ENCODE data around the gene MT1M.
"Not testable (repeated sequence)": the region's sequence is repeated elsewhere in the genome, so short reads cannot be mapped to it uniquely, and the experiment has no call there.

Gene MT1M

GRCh38 chr16:56669005-56669839 lies 36.8 kb downstream of the MT1M start, which contains the start of gene MT1H:
TSS of gene MT1H (plus strand) at chr16:56669814. CDS start at chr16:56669885, 71 bp downstream.
- H3K4me3 ChIP-seq (ENCODE audit: low read length) = no peak within 1 kb of the TSS
- no peak for DNase-seq (ENCODE audit: low read depth, low spot score)

DNA sequence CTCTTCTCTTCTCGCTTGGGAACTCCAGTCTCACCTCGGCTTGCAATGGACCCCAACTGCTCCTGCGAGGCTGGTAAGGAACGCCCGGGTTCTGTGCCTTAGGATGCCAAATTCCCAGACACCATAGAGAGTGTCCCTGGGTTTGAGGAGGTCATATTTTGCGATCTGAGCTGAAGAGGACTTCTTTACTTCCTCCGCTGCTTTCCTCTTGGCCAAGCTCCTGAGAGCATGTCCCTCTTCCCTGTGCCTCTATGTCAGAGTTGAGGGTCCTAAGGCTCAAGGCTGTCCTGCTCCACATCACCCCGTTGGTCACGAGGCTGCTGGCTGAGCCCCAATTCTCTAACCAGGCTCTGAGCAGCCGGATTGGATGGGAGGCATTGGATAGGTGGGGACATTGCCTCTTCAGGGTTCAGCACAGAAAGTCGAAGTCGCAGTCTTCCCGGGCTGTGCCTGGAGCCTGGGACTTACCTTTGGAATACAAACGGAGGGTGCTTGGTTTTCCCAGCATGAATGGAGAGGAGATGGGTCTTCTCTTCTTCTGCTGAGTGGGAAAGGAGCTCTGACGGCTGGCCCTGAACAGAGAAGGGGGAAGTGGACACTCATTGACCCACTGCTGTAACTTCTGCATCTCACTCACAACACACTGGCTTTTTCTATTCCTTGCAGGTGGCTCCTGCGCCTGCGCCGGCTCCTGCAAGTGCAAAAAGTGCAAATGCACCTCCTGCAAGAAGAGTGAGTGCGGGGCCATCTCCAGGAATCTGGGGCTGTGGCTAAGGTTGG lies 37.6 kb downstream of the MT1M start:
- H3K4me3 ChIP-seq (ENCODE audit: low read length) = no peak overlapping the region
- no peak for DNase-seq (ENCODE audit: low read depth, low spot score)

- DNase-seq (ENCODE audit: low read depth, low spot score) = no peak
- no peak overlapping the region for H3K4me3 ChIP-seq (ENCODE audit: low read length)
Measured at GRCh38 chr16:56670620-56670934, 38.1 kb downstream of the MT1M start.

DNA sequence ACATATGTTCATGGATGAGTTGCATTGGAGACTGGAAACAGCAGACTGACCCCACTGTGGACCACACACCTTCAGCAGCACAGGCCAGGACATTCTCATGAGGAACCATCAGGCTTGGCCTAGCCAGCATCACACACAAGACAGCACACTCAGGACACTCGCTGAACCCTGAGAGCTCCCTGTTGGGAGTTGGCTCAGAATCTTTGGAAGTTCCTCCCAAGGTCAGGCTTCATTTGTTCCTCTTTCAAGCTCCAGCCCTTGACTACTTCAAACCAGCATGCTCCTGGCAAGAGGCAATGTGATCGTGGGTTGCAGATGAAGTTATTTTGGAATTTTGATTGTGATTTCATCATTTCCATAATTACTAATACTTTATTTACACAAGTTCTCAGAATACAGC lies 39.2 kb downstream of the MT1M start:
- H3K4me3 ChIP-seq (ENCODE audit: low read length); DNase-seq (ENCODE audit: low read depth, low spot score): not testable (repeated sequence)

DNA sequence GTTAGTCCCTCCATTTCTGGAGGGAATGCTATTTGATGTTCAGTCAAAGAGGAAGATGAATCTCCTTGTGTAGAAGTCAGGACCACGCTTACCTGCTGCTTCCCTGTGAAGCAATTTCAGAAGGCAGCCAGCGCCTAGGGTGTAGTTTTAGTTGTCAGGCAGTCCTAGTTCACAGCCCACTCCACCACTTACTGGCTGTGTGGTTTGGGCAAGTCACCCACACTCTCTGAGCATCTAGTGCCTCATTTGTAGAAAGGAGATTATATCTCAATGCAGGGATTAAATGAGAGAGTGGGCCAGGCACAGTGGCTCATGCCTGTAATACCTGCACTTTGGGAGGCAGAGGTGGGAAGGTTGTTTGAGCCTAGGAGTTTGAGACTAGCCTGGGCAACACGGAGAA lies 39.7 kb downstream of the MT1M start:
- DNase-seq (ENCODE audit: low read depth, low spot score); H3K4me3 ChIP-seq (ENCODE audit: low read length): not testable (repeated sequence)

GRCh38 chr16:56672761-56673536 lies 40.5 kb downstream of the MT1M start:
- DNase-seq (ENCODE audit: low read depth, low spot score) = no peak
- no peak overlapping the region for H3K4me3 ChIP-seq (ENCODE audit: low read length)

- no peak overlapping the region for H3K4me3 ChIP-seq (ENCODE audit: low read length)
- DNase-seq (ENCODE audit: low read depth, low spot score) = no peak
Measured at GRCh38 chr16:56673921-56674320, 41.5 kb downstream of the MT1M start.

- DNase-seq (ENCODE audit: low read depth, low spot score); H3K4me3 ChIP-seq (ENCODE audit: low read length): not testable (repeated sequence)
Measured at GRCh38 chr16:56674570-56674969, 42.1 kb downstream of the MT1M start.

DNA sequence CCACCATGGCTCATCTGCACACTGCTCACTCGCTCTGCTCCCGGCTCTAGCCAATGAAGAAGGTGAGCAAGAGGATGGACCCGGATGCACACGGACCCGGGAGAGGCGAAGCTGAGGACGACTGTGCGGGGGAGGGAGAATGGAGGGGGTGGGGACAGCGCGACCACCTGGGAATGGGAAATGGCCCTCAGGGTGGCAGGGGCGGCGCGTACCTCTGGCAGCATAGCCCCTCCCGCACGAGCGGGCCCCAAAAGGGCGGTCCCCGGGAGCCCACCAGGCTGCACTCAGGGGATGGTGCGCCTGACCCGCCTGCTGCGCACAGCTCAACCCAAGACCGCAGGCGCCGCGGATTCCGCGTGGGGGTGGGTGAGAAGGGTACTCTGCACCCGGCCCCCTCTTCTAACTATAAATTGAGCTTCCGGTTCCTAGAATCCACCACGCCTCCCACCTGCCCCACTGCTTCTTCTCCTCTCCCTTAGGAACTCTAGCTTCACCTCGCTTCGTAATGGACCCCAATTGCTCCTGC lies 43.3 kb downstream of the MT1M start:
- H3K4me3 ChIP-seq (ENCODE audit: low read length) = no peak overlapping the region
- no peak for DNase-seq (ENCODE audit: low read depth, low spot score)

- H3K4me3 ChIP-seq (ENCODE audit: low read length) = no peak overlapping the region
- no peak for DNase-seq (ENCODE audit: low read depth, low spot score)
Measured at GRCh38 chr16:56677474-56677873, 45.0 kb downstream of the MT1M start.

GRCh38 chr16:56679078-56679730 lies 46.7 kb downstream of the MT1M start:
- no peak for DNase-seq (ENCODE audit: low read depth, low spot score)
- H3K4me3 ChIP-seq (ENCODE audit: low read length) = no peak overlapping the region

GRCh38 chr16:56679818-56680217 lies 47.4 kb downstream of the MT1M start:
- DNase-seq (ENCODE audit: low read depth, low spot score) = no peak
- H3K4me3 ChIP-seq (ENCODE audit: low read length) = no peak overlapping the region

DNA sequence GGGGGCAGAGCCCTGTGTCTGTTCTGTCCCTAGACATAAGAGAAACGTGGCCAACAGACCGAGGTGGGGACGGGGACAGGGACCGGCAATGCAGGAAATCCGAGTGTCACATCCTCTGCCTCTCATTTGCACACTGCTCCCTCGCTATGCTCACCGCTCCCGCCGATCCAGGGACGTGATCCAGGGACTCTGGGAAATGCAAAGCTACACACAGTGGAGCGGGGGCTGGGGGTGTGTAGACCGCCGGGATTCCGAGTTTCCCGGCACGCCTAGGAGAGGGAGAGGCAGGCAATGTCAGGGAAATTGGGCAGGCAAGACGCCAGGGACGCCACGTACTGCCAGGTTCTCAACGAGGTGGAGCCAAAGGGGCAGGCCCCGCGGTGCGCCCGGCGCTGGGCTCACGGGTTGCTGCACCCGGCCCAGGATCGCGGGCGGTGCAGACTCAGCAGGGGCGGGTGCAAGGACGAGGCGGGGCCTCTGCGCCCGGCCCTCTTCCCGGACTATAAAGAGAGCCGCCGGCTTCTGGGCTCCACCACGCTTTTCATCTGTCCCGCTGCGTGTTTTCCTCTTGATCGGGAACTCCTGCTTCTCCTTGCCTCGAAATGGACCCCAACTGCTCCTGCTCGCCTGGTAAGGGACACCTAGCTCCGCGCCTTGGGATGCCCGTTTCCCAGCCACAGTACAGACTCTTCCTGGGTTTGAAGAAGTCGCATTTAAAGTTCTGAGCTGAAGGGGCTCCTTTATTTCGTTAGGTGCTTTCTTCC lies 49.7 kb downstream of the MT1M start, which contains the start of gene MT1X:
Gene MT1X, plus strand, starts transcription at position 532 of the 764 bp plus-strand sequence. Its CDS starts 71 bp downstream, at position 603.
- peak; percentile 82 for DNase-seq (ENCODE audit: low read depth, low spot score)
- peak within 1 kb of the TSS; percentile 80 for H3K4me3 ChIP-seq (ENCODE audit: low read length)

DNA sequence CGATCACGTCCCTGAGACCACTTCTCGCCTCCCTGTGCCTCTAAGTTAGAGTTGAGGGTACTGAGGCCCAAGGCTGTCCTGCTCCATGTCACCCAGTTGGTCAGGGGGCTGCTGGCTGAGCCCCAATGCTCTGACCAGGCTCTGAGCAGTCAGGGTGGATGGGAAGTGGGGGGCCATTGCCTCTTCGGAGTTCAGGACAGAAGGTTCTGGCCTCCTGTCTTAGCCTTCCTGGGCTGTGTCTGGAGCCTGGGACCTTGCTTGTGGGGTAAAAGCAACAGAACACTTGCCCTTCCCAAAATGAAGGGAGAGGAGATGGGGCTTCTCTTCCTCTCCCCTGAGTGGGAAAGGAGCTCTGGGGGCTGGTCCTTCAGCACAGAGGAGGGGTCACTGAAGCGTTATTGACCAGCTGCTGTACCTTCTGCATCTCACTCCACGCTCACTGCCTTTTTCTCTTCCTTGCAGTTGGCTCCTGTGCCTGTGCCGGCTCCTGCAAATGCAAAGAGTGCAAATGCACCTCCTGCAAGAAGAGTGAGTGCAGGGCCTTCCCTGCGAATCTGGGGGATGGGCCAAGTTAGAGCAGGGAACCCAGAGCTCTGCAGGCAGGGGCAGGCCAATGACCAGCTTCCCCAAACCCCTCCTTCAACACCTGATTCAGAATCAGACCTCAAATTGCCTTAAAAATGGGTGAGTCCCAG lies 50.4 kb downstream of the MT1M start:
- H3K4me3 ChIP-seq (ENCODE audit: low read length) = peak overlapping the region; percentile 80
- no peak for DNase-seq (ENCODE audit: low read depth, low spot score)
